Caki2 (cell line): ENCODE measurements around the gene SYNE2. TPM values are rescaled to one million over a fixed set of nuclear protein-coding genes. Genes with fewer than 3 reads are reported as not detected.
"Not testable (repeated sequence)": the region's sequence is repeated elsewhere in the genome, so short reads cannot be mapped to it uniquely, and the experiment has no call there.

Experiments
- DNase-seq: peaks from one replicate; pipeline ENCODE4 v3.0.0-alpha.2; 2015; ENCODE audit warnings: low read depth
- in situ Hi-C: cut with HindIII; loops from 2 replicates; pipeline ENCODE4 v1.10.0; 2016; ENCODE audit warnings: low sequenced_read_pairs, low pct_unique_long_range_greater_than_20kb, mixed read lengths
- total RNA-seq: library from RNA; depleted of rRNA; stranded (reverse); fragments of >200 nt; shearing (Covaris generic); gene quantifications from 2 replicates; pipeline ENCODE4 v1.2.3, GENCODE V29; 2014; ENCODE audit warnings: low replicate concordance

The SYNE2 gene
- total RNA-seq, 1 experiment from 2014 or later: 13.7 TPM

- no peak for DNase-seq
- in situ Hi-C loops: no loop called here
Measured at GRCh38 chr14:64190974-64191502, 338.2 kb downstream of the SYNE2 start.

- in situ Hi-C loops: no loop called here
Measured at GRCh38 chr14:64191756-64192155, 339.0 kb downstream of the SYNE2 start.

GRCh38 chr14:64193821-64194220, 341.0 kb downstream of the SYNE2 start:
- no peak for DNase-seq

More at GRCh38 chr14:64191756-64192155, 339.0 kb downstream of the SYNE2 start:
- peak; percentile 53 for DNase-seq

GRCh38 chr14:64194404-64194803, 341.6 kb downstream of the SYNE2 start:
- in situ Hi-C loops: no loop called here
- no peak for DNase-seq

More at GRCh38 chr14:64193821-64194220, 341.0 kb downstream of the SYNE2 start:
- in situ Hi-C loops: no loop called here

- no peak for DNase-seq
- in situ Hi-C loops: no loop called here
Measured at GRCh38 chr14:64195199-64195598, 342.4 kb downstream of the SYNE2 start.

- in situ Hi-C loops: no loop called here
- DNase-seq: no peak
Measured at GRCh38 chr14:64196056-64196455, 343.3 kb downstream of the SYNE2 start.

GRCh38 chr14:64196814-64197411, 344.1 kb downstream of the SYNE2 start:
- in situ Hi-C loops: no loop called here
- no peak for DNase-seq

GRCh38 chr14:64197996-64198395, 345.2 kb downstream of the SYNE2 start:
- in situ Hi-C loops: no loop called here
- no peak for DNase-seq

GRCh38 chr14:64198486-64198885, 345.7 kb downstream of the SYNE2 start:
- no peak for DNase-seq
- in situ Hi-C loops: no loop called here

GRCh38 chr14:64200170-64200569, 347.4 kb downstream of the SYNE2 start:
- no peak for DNase-seq
- in situ Hi-C loops: no loop called here

- DNase-seq: no peak
- in situ Hi-C loops: no loop called here
Measured at GRCh38 chr14:64201296-64201695, 348.5 kb downstream of the SYNE2 start.

GRCh38 chr14:64201921-64202545, 349.2 kb downstream of the SYNE2 start:
- no peak for DNase-seq
- in situ Hi-C loops: no loop called here

- in situ Hi-C loops: no loop called here
- DNase-seq: no peak
Measured at GRCh38 chr14:64202716-64203115, 349.9 kb downstream of the SYNE2 start.

- in situ Hi-C loops: no loop called here
- DNase-seq: no peak
Measured at GRCh38 chr14:64203366-64204006, 350.7 kb downstream of the SYNE2 start.

GRCh38 chr14:64208261-64208660, 355.5 kb downstream of the SYNE2 start:
- in situ Hi-C loops: no loop called here
- no peak for DNase-seq

GRCh38 chr14:64208981-64209380, 356.2 kb downstream of the SYNE2 start:
- no peak for DNase-seq
- in situ Hi-C loops: no loop called here

- DNase-seq: no peak
- in situ Hi-C loops: no loop called here
Measured at GRCh38 chr14:64209444-64210131, 356.8 kb downstream of the SYNE2 start.

- in situ Hi-C loops: no loop called here
- DNase-seq: no peak
Measured at GRCh38 chr14:64210216-64210615, 357.4 kb downstream of the SYNE2 start.

- DNase-seq, in situ Hi-C loops: not testable (repeated sequence)
Measured at GRCh38 chr14:64210912-64211311, 358.1 kb downstream of the SYNE2 start.
